HEK293 (cell line): ENCODE results near the gene PITPNM3.

Experiments used
- KLF10 ChIP-seq: fragments of 450-650 bp; IDR thresholded peaks from 2 replicates; pipeline ENCODE4 v1.5.1; 2018; ENCODE audit warnings: missing biosample characterization, mild to moderate bottlenecking, missing genetic modification characterization
- YY1 ChIP-seq: fragments of 450-650 bp; formaldehyde crosslinking; IDR thresholded peaks from 2 replicates; pipeline ENCODE4 v1.5.1; 2018; ENCODE audit warnings: missing biosample characterization, missing genetic modification characterization
- ZNF132 ChIP-seq: fragments of 450-650 bp; formaldehyde crosslinking; IDR thresholded peaks from 2 replicates; pipeline ENCODE4 v1.5.1; 2017; ENCODE audit warnings: missing biosample characterization, missing genetic modification characterization, borderline replicate concordance
- ZNF19 ChIP-seq: fragments of 450-650 bp; formaldehyde crosslinking; IDR thresholded peaks from 2 replicates; pipeline ENCODE4; 2016; ENCODE audit warnings: missing biosample characterization, missing genetic modification characterization, low read depth
- ZNF302 ChIP-seq: fragments of 450-650 bp; formaldehyde crosslinking; IDR thresholded peaks from 2 replicates; pipeline ENCODE4 v1.5.1; 2016; ENCODE audit warnings: missing biosample characterization, missing genetic modification characterization, low read depth

GRCh38 chr17:6461246-6461645 lies 95.1 kb downstream of the PITPNM3 start:
- TF ChIP-seq ZNF19 (tag by site-specific recombination): no peak
- no peak for TF ChIP-seq ZNF132 (tag by site-specific recombination)
- TF ChIP-seq ZNF302 (tag by site-specific recombination): no peak
- no peak for TF ChIP-seq KLF10 (tag by site-specific recombination)
- no peak for TF ChIP-seq YY1 (tag by site-specific recombination)
